GM19351 (cell line): ENCODE data around the gene CFAP46.
"Not testable (repeated sequence)": the region's sequence is repeated elsewhere in the genome, so short reads cannot be mapped to it uniquely, and the experiment has no call there.

Experiments used
- ATAC-seq: cut with Tn5 transposase; IDR thresholded peaks from one replicate; pipeline ENCODE4 v1.9.1; 2021; ENCODE audit warnings: mild to moderate bottlenecking, moderate library complexity; ENCODE audit not compliant: unreplicated experiment

Gene CFAP46

GRCh38 chr10:132848951-132849545 is 93.3 kb downstream of the CFAP46 start:
- no peak for ATAC-seq

GRCh38 chr10:132848291-132848701 is 94.1 kb downstream of the CFAP46 start:
- no peak for ATAC-seq

GRCh38 chr10:132847856-132848255 is 94.5 kb downstream of the CFAP46 start:
- no peak for ATAC-seq

GRCh38 chr10:132847416-132847777 is 95.0 kb downstream of the CFAP46 start:
- ATAC-seq = no peak

GRCh38 chr10:132846631-132847415 is 95.5 kb downstream of the CFAP46 start:
- ATAC-seq = no peak

- ATAC-seq = no peak
Measured at GRCh38 chr10:132845780-132846595, 96.4 kb downstream of the CFAP46 start.

- no peak for ATAC-seq
Measured at GRCh38 chr10:132845041-132845551, 97.3 kb downstream of the CFAP46 start.

GRCh38 chr10:132844069-132844809 is 98.1 kb downstream of the CFAP46 start:
- ATAC-seq = no peak

GRCh38 chr10:132843276-132843675 is 99.1 kb downstream of the CFAP46 start:
- not testable (repeated sequence) for ATAC-seq

GRCh38 chr10:132842397-132842796 is 100.0 kb downstream of the CFAP46 start:
- no peak for ATAC-seq

- ATAC-seq = no peak
Measured at GRCh38 chr10:132841615-132841975, 100.8 kb downstream of the CFAP46 start.

- ATAC-seq = no peak
Measured at GRCh38 chr10:132840698-132841614, 101.4 kb downstream of the CFAP46 start.

GRCh38 chr10:132839061-132839460 is 103.3 kb downstream of the CFAP46 start:
- ATAC-seq = no peak

- no peak for ATAC-seq
Measured at GRCh38 chr10:132838346-132838970, 103.9 kb downstream of the CFAP46 start.

GRCh38 chr10:132837905-132838304 is 104.5 kb downstream of the CFAP46 start:
- ATAC-seq = no peak

- ATAC-seq = no peak
Measured at GRCh38 chr10:132836832-132837540, 105.4 kb downstream of the CFAP46 start.

GRCh38 chr10:132836248-132836831 is 106.0 kb downstream of the CFAP46 start:
- no peak for ATAC-seq

GRCh38 chr10:132835848-132836233 is 106.5 kb downstream of the CFAP46 start:
- ATAC-seq = no peak
